NCI-H2029 (cell line): Measurements from ENCODE around the gene BTBD16.

Source experiments
- DNase-seq: peaks from one replicate; lab custom pipeline; 2025; lab: John Stamatoyannopoulos, UW

BTBD16 gene

GRCh38 chr10:122248356-122249302 lies 22.5 kb upstream of the BTBD16 start:
- no peak for DNase-seq

GRCh38 chr10:122249303-122249850 lies 21.7 kb upstream of the BTBD16 start:
- no peak for DNase-seq

- no peak for DNase-seq
Observed at GRCh38 chr10:122249991-122250750, 20.9 kb upstream of the BTBD16 start.

- no peak for DNase-seq
Observed at GRCh38 chr10:122251459-122252255, 19.4 kb upstream of the BTBD16 start.

- DNase-seq, result no peak
Observed at GRCh38 chr10:122252805-122253204, 18.3 kb upstream of the BTBD16 start.

GRCh38 chr10:122253605-122254004 lies 17.5 kb upstream of the BTBD16 start:
- no peak for DNase-seq

GRCh38 chr10:122254831-122255230 lies 16.3 kb upstream of the BTBD16 start:
- DNase-seq, result no peak

- no peak for DNase-seq
Observed at GRCh38 chr10:122255509-122256301, 15.4 kb upstream of the BTBD16 start.

GRCh38 chr10:122257041-122257440 lies 14.1 kb upstream of the BTBD16 start:
- no peak for DNase-seq

GRCh38 chr10:122258136-122259074 lies 12.7 kb upstream of the BTBD16 start:
- no peak for DNase-seq

- DNase-seq, result no peak
Observed at GRCh38 chr10:122259075-122259466, 12.0 kb upstream of the BTBD16 start.

GRCh38 chr10:122261584-122261983 lies 9.5 kb upstream of the BTBD16 start:
- no peak for DNase-seq

GRCh38 chr10:122263971-122264370 lies 7.1 kb upstream of the BTBD16 start:
- no peak for DNase-seq

GRCh38 chr10:122264436-122264835 lies 6.7 kb upstream of the BTBD16 start:
- DNase-seq, result no peak

- DNase-seq, result no peak
Observed at GRCh38 chr10:122264931-122265330, 6.2 kb upstream of the BTBD16 start.

- DNase-seq, result no peak
Observed at GRCh38 chr10:122265896-122266295, 5.2 kb upstream of the BTBD16 start.

GRCh38 chr10:122267849-122268737 lies 3.0 kb upstream of the BTBD16 start:
- no peak for DNase-seq

- DNase-seq, result no peak
Observed at GRCh38 chr10:122269059-122269687, 1.9 kb upstream of the BTBD16 start.
